Erythroblast (primary cell): ENCODE results near the gene EYA2.

Experiments used
- GATA1 ChIP-seq: IDR thresholded peaks from 2 replicates; pipeline ENCODE4 v1.6.1; 2011; ENCODE audit warnings: low read depth, mild to moderate bottlenecking, control low read depth, low read length, moderate library complexity
- POLR2A ChIP-seq: IDR thresholded peaks from 2 replicates; pipeline ENCODE4 v1.6.1; 2011; ENCODE audit warnings: mild to moderate bottlenecking, low read length

DNA sequence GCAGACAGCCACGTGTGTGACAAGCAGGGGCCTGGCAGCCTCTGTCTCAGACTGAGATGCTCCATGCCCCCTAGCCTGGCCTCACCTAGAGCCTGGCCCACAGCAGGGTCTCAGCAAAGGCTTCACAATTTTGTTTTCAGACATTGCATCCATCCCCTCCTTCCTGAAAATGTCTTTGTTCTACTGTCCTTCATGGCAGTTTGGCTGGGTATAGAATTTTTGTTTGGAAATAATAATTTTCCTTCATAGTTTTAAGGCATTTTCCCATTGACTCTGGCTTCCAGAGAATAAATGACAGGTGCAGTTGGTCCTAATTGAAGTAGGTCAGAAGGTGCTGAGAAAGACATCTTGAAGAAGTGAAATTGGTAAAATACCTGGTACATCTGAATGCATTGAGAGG is 216.2 kb downstream of the EYA2 start:
- TF ChIP-seq POLR2A, result no peak
- no peak for TF ChIP-seq GATA1
